WTC11 (cell line): ENCODE data around the gene KRTAP6-1. TPM values are rescaled to one million over a fixed set of nuclear protein-coding genes. Genes with fewer than 3 reads are reported as not detected.

ENCODE experiments used
- ATAC-seq: fragments of 200-7000 bp; cut with Tn5 transposase; 2 replicates; pipeline ENCODE4 v1.10.0; 2021; ENCODE audit warnings: mild to moderate bottlenecking, moderate library complexity
- CTCF ChIA-PET: fragments of 300-600 bp; sonication (Branson Sonifier 250); formaldehyde crosslinking; loops from one replicate; lab custom pipeline; 2021; ENCODE audit warnings: antibody characterized with exemption; lab: Charles Lee
- POLR2A ChIA-PET: fragments of 350-600 bp; sonication (Branson Sonifier 250); formaldehyde crosslinking; loops from one replicate; lab custom pipeline; 2021; ENCODE audit warnings: antibody characterized with exemption; lab: Charles Lee
- DNase-seq: peaks from one replicate; pipeline ENCODE4 v3.0.0; 2021; ENCODE audit warnings: low spot score
- H3K27ac Mint-ChIP-seq: 2 replicates; pipeline ENCODE4 v1.8.0; 2021; ENCODE audit warnings: mixed read lengths
- H3K27me3 Mint-ChIP-seq: 2 replicates; pipeline ENCODE4 v1.8.0; 2021; ENCODE audit warnings: low read depth, mild to moderate bottlenecking, moderate library complexity, mixed read lengths
- H3K36me3 Mint-ChIP-seq: 2 replicates; pipeline ENCODE4 v1.8.0; 2021; ENCODE audit warnings: mixed read lengths
- H3K4me1 Mint-ChIP-seq: 2 replicates; pipeline ENCODE4 v1.8.0; 2022; ENCODE audit warnings: mixed read lengths
- H3K4me3 Mint-ChIP-seq: 2 replicates; pipeline ENCODE4 v1.8.0; 2021; ENCODE audit warnings: mild to moderate bottlenecking, moderate library complexity, mixed read lengths
- H3K9me3 Mint-ChIP-seq: 2 replicates; pipeline ENCODE4 v1.8.0; 2021; ENCODE audit warnings: mixed read lengths
- AFF4 ChIP-seq: sonication (generic); formaldehyde crosslinking; IDR thresholded peaks from 2 replicates; pipeline ENCODE4 v1.8.1; 2023; ENCODE audit warnings: mild to moderate bottlenecking, missing genetic modification reagents, borderline replicate concordance
- AR ChIP-seq: fragments of 250-450 bp; sonication (Bioruptor Pico); IDR thresholded peaks from 2 replicates; pipeline ENCODE4 v1.9.0; 2021; ENCODE audit warnings: mild to moderate bottlenecking
- CDX4 ChIP-seq: fragments of 250-450 bp; sonication (Bioruptor Pico); IDR thresholded peaks from 2 replicates; pipeline ENCODE4 v1.9.0; 2021; ENCODE audit warnings: moderate library complexity, mild to moderate bottlenecking, inconsistent platforms, borderline replicate concordance
- CREB1 ChIP-seq: sonication (generic); formaldehyde crosslinking; IDR thresholded peaks from 2 replicates; pipeline ENCODE4 v1.8.0; 2023; ENCODE audit warnings: mild to moderate bottlenecking, missing genetic modification reagents
- CREM ChIP-seq: sonication (generic); formaldehyde crosslinking; IDR thresholded peaks from 2 replicates; pipeline ENCODE4 v1.8.1; 2022; ENCODE audit warnings: mild to moderate bottlenecking, missing genetic modification reagents, moderate library complexity
- CTCF ChIP-seq: fragments of 200-600 bp; IDR thresholded peaks from 2 replicates; pipeline ENCODE4 v1.8.0; 2022; ENCODE audit warnings: antibody characterized with exemption
- ESRRA ChIP-seq: sonication (generic); formaldehyde crosslinking; IDR thresholded peaks from 2 replicates; pipeline ENCODE4 v1.8.1; 2022; ENCODE audit warnings: mild to moderate bottlenecking, missing genetic modification reagents, borderline replicate concordance
- GABPB1 ChIP-seq: sonication (generic); formaldehyde crosslinking; IDR thresholded peaks from 2 replicates; pipeline ENCODE4 v1.8.1; 2023; ENCODE audit warnings: mild to moderate bottlenecking, missing genetic modification reagents
- IRF1 ChIP-seq: sonication (generic); formaldehyde crosslinking; IDR thresholded peaks from 2 replicates; pipeline ENCODE4 v1.8.0; 2023; ENCODE audit warnings: missing genetic modification reagents
- JAZF1 ChIP-seq: fragments of 250-450 bp; sonication (Bioruptor Pico); IDR thresholded peaks from 2 replicates; pipeline ENCODE4 v1.9.0; 2021; ENCODE audit warnings: moderate library complexity, mild to moderate bottlenecking, inconsistent platforms
- MLX ChIP-seq: sonication (generic); formaldehyde crosslinking; IDR thresholded peaks from 2 replicates; pipeline ENCODE4 v1.8.1; 2023; ENCODE audit warnings: mild to moderate bottlenecking, missing genetic modification reagents, moderate library complexity
- NFE2L1 ChIP-seq: sonication (generic); formaldehyde crosslinking; IDR thresholded peaks from 2 replicates; pipeline ENCODE4 v1.8.1; 2023; ENCODE audit warnings: missing genetic modification reagents
- NR2C2 ChIP-seq: sonication (generic); formaldehyde crosslinking; IDR thresholded peaks from 2 replicates; pipeline ENCODE4 v1.8.0; 2022; ENCODE audit warnings: mild to moderate bottlenecking, missing genetic modification reagents
- NR3C1 ChIP-seq: sonication (generic); formaldehyde crosslinking; conservative IDR thresholded peaks from 2 replicates; pipeline ENCODE4 v1.8.1; 2023; ENCODE audit warnings: low read depth, mild to moderate bottlenecking, missing genetic modification reagents
- RORB ChIP-seq: fragments of 250-450 bp; sonication (Bioruptor Pico); IDR thresholded peaks from 2 replicates; pipeline ENCODE4 v1.9.0; 2021; ENCODE audit warnings: mild to moderate bottlenecking
- SP1 ChIP-seq: sonication (generic); formaldehyde crosslinking; conservative IDR thresholded peaks from 2 replicates; pipeline ENCODE4 v1.8.1; 2022; ENCODE audit warnings: missing genetic modification reagents
- USF2 ChIP-seq: sonication (generic); formaldehyde crosslinking; IDR thresholded peaks from 2 replicates; pipeline ENCODE4 v1.8.1; 2023; ENCODE audit warnings: mild to moderate bottlenecking, missing genetic modification reagents, moderate library complexity
- ZBTB21 ChIP-seq: sonication (generic); formaldehyde crosslinking; IDR thresholded peaks from 2 replicates; pipeline ENCODE4 v1.8.1; 2023; ENCODE audit warnings: mild to moderate bottlenecking, missing genetic modification reagents, borderline replicate concordance
- ZSCAN18 ChIP-seq: fragments of 250-450 bp; sonication (Bioruptor Pico); IDR thresholded peaks from 2 replicates; pipeline ENCODE4 v2.1.2; 2022; ENCODE audit warnings: mild to moderate bottlenecking, moderate library complexity
- total RNA-seq: library from RNA; stranded (reverse); gene quantifications from 3 replicates; pipeline ENCODE4 v1.2.3, GENCODE V29; 2021

KRTAP6-1 gene
- total RNA-seq, 1 experiment from 2014 or later, result not detected

GRCh38 chr21:30598802-30599201 lies 14.9 kb downstream of the KRTAP6-1 start, which contains the start of gene KRTAP6-2:
KRTAP6-2 (minus strand) TSS chr21:30598902; CDS start chr21:30598874, 28 bp downstream.
- no peaks in the 10 kb centered on the region for H3K4me1 Mint-ChIP-seq

More at GRCh38 chr21:30598802-30599201, 14.9 kb downstream of the KRTAP6-1 start, which contains the start of gene KRTAP6-2:
- ATAC-seq (no peak), DNase-seq (no peak)
- H3K27ac Mint-ChIP-seq, result no peak within 1 kb of the TSS
- ChIA-PET POLR2A (no interaction called here), CTCF (no interaction called here)
- no peaks in the 10 kb centered on the region for H3K9me3 Mint-ChIP-seq
- H3K36me3 Mint-ChIP-seq, result no peaks in the 10 kb centered on the region
- TF ChIP-seq IRF1, result no peak
- no peak for TF ChIP-seq CREM (CRISPR knock-in tag)
- TF ChIP-seq NFE2L1 (CRISPR knock-in tag), result no peak
- no peak for TF ChIP-seq NR3C1 (CRISPR knock-in tag)
- TF ChIP-seq AFF4 (CRISPR knock-in tag), result no peak
- no peak for TF ChIP-seq CREB1 (CRISPR knock-in tag)
- TF ChIP-seq GABPB1, result no peak
- no peak for TF ChIP-seq ZBTB21 (CRISPR knock-in tag)
- TF ChIP-seq CDX4 (CRISPR knock-in tag), result no peak
- no peak for TF ChIP-seq ESRRA
- TF ChIP-seq AR (CRISPR knock-in tag), result no peak
- TF ChIP-seq USF2 (CRISPR knock-in tag), result no peak
- TF ChIP-seq RORB, result no peak
- TF ChIP-seq NR2C2, result no peak
- TF ChIP-seq ZSCAN18 (CRISPR knock-in tag), result no peak
- TF ChIP-seq SP1 (CRISPR knock-in tag), result no peak
- TF ChIP-seq CTCF, result no peak
- no peak for TF ChIP-seq MLX (CRISPR knock-in tag)
- no peak for TF ChIP-seq JAZF1 (CRISPR knock-in tag)
- H3K4me3 Mint-ChIP-seq, result no peak within 1 kb of the TSS
- H3K27me3 Mint-ChIP-seq, result no peaks in the 10 kb centered on the region
